Measurements from ENCODE around the gene SLC25A13. TPM values are rescaled to one million over a fixed set of nuclear protein-coding genes. Genes with fewer than 3 reads are reported as not detected.
"Not testable (repeated sequence)": the region's sequence is repeated elsewhere in the genome, so short reads cannot be mapped to it uniquely, and the experiment has no call there.

The SLC25A13 gene
- total and polyA plus RNA-seq, 2 of the 13 experiments (the other 11 are each of a cell fraction or from before 2014, with no cell fraction given): 36.2 to 84.9 TPM

DNA sequence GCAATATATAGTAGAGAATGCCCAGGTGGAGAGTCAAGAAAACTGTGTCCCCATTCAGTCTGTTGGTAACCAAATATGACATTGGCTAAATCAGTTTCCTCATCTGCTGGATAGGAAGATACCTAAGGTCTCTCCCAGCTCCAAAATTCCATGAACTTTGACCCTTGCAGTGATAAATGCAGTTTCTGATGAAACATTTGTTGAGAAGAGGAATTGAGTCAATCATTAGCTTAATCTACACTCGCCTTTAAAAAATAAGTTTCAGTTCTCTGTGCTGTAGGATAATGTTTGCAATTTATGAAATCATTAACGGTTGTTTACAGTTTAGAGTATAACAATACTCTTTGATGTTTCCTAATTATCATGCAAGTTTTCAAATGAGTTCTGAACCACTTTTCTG is 38.0 kb upstream of the SLC25A13 start (continued):
- no peak for TF ChIP-seq NCOR1 (IDR thresholded peaks at IDR 0.05; ENCODE audit: borderline replicate concordance, low read length)
- TF ChIP-seq ZNF777 (CRISPR knock-in tag; IDR thresholded peaks at IDR 0.05): no peak
- TF ChIP-seq NR2F6 (IDR thresholded peaks at IDR 0.05): peak; percentile 77
- TF ChIP-seq NR2F6 (CRISPR knock-in tag; IDR thresholded peaks at IDR 0.05): peak; percentile 75
- TF ChIP-seq, protein P1, sequence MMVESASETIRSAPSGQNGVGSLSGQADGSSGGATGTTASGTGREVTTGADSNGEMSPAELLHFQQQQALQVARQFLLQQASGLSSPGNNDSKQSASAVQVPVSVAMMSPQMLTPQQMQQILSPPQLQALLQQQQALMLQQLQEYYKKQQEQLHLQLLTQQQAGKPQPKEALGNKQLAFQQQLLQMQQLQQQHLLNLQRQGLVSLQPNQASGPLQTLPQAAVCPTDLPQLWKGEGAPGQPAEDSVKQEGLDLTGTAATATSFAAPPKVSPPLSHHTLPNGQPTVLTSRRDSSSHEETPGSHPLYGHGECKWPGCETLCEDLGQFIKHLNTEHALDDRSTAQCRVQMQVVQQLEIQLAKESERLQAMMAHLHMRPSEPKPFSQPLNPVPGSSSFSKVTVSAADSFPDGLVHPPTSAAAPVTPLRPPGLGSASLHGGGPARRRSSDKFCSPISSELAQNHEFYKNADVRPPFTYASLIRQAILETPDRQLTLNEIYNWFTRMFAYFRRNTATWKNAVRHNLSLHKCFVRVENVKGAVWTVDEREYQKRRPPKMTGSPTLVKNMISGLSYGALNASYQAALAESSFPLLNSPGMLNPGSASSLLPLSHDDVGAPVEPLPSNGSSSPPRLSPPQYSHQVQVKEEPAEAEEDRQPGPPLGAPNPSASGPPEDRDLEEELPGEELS (CRISPR knock-in tag; IDR thresholded peaks at IDR 0.05): peak; percentile 68
- no peak for TF ChIP-seq FOXA1 (IDR thresholded peaks at IDR 0.05)
- peak; percentile 5; the same call in 1 of the 2 replicates for TF ChIP-seq FOXA1 (CRISPR knock-in tag; IDR thresholded peaks at IDR 0.05)
- TF ChIP-seq SOX13 (IDR thresholded peaks at IDR 0.05): no peak
- TF ChIP-seq SOX13 (CRISPR knock-in tag; conservative IDR thresholded peaks at IDR 0.05 in 1 of 2, IDR thresholded peaks at IDR 0.05 in 1 of 2): peak in 1 of 2 experiments; percentile 59; a peak in 2 of 4 replicates
- peak; percentile 32 to 41; a peak in 1 of 4 replicates for TF ChIP-seq NR2F1 (CRISPR knock-in tag; IDR thresholded peaks at IDR 0.05)

DNA sequence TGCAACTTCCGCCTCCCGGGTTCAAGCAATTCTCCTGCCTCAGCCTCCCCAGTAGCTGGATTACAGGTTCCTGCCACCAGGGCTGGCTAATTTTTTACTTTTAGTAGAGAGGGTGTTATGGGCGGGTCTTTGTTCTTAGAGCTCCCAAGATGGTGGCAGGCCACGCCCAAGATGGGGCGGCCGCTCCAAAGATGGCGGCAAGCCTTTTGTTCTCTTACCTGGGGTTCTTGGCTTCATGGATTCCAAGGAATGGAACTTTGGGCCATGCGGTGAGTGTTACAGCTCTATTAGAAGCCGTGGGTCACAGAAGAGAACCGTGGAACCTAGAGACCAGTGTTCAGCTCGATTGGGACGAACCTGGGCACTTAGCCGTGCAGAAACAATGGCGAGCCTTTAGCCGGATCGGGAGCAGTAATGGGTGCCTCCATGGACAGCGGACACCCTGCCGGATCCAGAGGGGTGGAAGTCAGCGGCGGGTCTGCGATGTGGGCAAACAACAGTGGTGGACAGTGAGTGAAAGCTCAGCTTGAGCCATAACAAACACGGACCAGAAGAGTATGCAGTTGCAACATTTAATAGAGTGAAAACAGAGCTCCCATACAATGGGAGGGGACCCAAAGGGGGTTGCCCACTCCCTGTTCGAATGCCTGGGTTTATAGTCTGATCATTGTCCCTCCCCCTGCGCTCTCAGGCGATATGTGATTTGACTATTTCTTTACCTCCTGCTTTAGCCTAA is 36.5 kb upstream of the SLC25A13 start:
- FAIRE-seq; BruUV-seq (replicated peaks); H3K9me3 ChIP-seq (ENCODE audit: low read length); CTCF ChIA-PET (ENCODE audit: low intra/inter-chr PET ratio, low total read pairs); H3K4me3 ChIP-seq (replicated peaks in 1 of 3; ENCODE audit: insufficient read depth in 1 of 3, low read depth in 2 of 3, low read length in 3 of 3); H4K20me1 ChIP-seq (ENCODE audit: insufficient read depth, low read length); H3K36me3 ChIP-seq (replicated peaks in 1 of 2; ENCODE audit: control insufficient read depth in 1 of 2, insufficient read depth in 2 of 2, low read length in 2 of 2); H2AFZ ChIP-seq (ENCODE audit: low read length); ATAC-seq; H3K4me2 ChIP-seq (ENCODE audit: low read depth, low read length); H3K79me2 ChIP-seq (ENCODE audit: insufficient read depth, low read length); DNase-seq (ENCODE audit: low spot score); in situ Hi-C loops (cut with HindIII; ENCODE audit: extremely low pct_ligation_motif_present, low pct_unique_long_range_greater_than_20kb); intact Hi-C loops (cut with micrococcal nuclease; ENCODE audit: unreplicated experiment); H3K9ac ChIP-seq (ENCODE audit: insufficient read depth, low read depth, low read length); H3K27me3 ChIP-seq (ENCODE audit: control insufficient read depth in 1 of 2, insufficient read depth in 2 of 2, low read length in 2 of 2); POLR2A ChIA-PET; H3K27ac ChIP-seq (ENCODE audit: extremely low read length, insufficient read depth, low read length): not testable (repeated sequence)
- 93% methylated on average over 25 of the region's 25 CpGs for WGBS (ENCODE audit: low lambda C conversion rate)
- H3K4me1 ChIP-seq (ENCODE audit: insufficient read depth, low read length): peaks cover 29% of the 10 kb centered on the region
